ENCODE results near the gene SLC22A2.

Gene SLC22A2

GRCh38 chr6:160217073-160217472 lies 41.5 kb downstream of the SLC22A2 start:
- DNase-seq (ENCODE audit: low read depth in 2 of 2) = peak; percentile 60 to 76
- H3K4me3 ChIP-seq (replicated peaks in 1 of 2; ENCODE audit: low read depth in 2 of 2, low read length in 2 of 2) = no peak overlapping the region
- no peak for TF ChIP-seq CTCF (IDR thresholded peaks at IDR 0.05; ENCODE audit: low read depth, low read length)

GRCh38 chr6:160215232-160215631 lies 43.4 kb downstream of the SLC22A2 start:
- DNase-seq (ENCODE audit: low read depth in 2 of 2) = peak; percentile 10 to 77

GRCh38 chr6:160207618-160208017 lies 51.0 kb downstream of the SLC22A2 start:
- no peak for DNase-seq (ENCODE audit: low read depth in 2 of 2)
- H3K4me3 ChIP-seq (replicated peaks in 1 of 2; ENCODE audit: low read depth in 2 of 2, low read length in 2 of 2) = no peak overlapping the region
- TF ChIP-seq CTCF (IDR thresholded peaks at IDR 0.05; ENCODE audit: low read depth, low read length) = no peak

More at GRCh38 chr6:160215232-160215631, 43.4 kb downstream of the SLC22A2 start:
- TF ChIP-seq CTCF (IDR thresholded peaks at IDR 0.05; ENCODE audit: low read depth, low read length) = no peak
- no peak overlapping the region for H3K4me3 ChIP-seq (replicated peaks in 1 of 2; ENCODE audit: low read depth in 2 of 2, low read length in 2 of 2)

GRCh38 chr6:160204710-160205109 lies 53.9 kb downstream of the SLC22A2 start:
- no peak overlapping the region for H3K4me3 ChIP-seq (replicated peaks in 1 of 2; ENCODE audit: low read depth in 2 of 2, low read length in 2 of 2)
- DNase-seq (ENCODE audit: low read depth in 2 of 2) = no peak
- no peak for TF ChIP-seq CTCF (IDR thresholded peaks at IDR 0.05; ENCODE audit: low read depth, low read length)

GRCh38 chr6:160203953-160204352 lies 54.7 kb downstream of the SLC22A2 start:
- no peak overlapping the region for H3K4me3 ChIP-seq (replicated peaks in 1 of 2; ENCODE audit: low read depth in 2 of 2, low read length in 2 of 2)
- no peak for DNase-seq (ENCODE audit: low read depth in 2 of 2)
- no peak for TF ChIP-seq CTCF (IDR thresholded peaks at IDR 0.05; ENCODE audit: low read depth, low read length)

- H3K4me3 ChIP-seq (replicated peaks in 1 of 2; ENCODE audit: low read depth in 2 of 2, low read length in 2 of 2) = no peak overlapping the region
- TF ChIP-seq CTCF (IDR thresholded peaks at IDR 0.05; ENCODE audit: low read depth, low read length) = no peak
- no peak for DNase-seq (ENCODE audit: low read depth in 2 of 2)
These were observed 55.1 kb downstream of the SLC22A2 start for GRCh38 chr6:160203522-160203921.

GRCh38 chr6:160203076-160203475 lies 55.5 kb downstream of the SLC22A2 start:
- no peak for DNase-seq (ENCODE audit: low read depth in 2 of 2)
- TF ChIP-seq CTCF (IDR thresholded peaks at IDR 0.05; ENCODE audit: low read depth, low read length) = no peak
- no peak overlapping the region for H3K4me3 ChIP-seq (replicated peaks in 1 of 2; ENCODE audit: low read depth in 2 of 2, low read length in 2 of 2)

Measured in cardiac fibroblast (primary cell).